GM21576 (cell line): ENCODE measurements around the gene ABCG5.

Source experiments
- ATAC-seq: cut with Tn5 transposase; IDR thresholded peaks from one replicate; pipeline ENCODE4 v1.9.1; 2021; ENCODE audit warnings: mild to moderate bottlenecking, moderate library complexity; ENCODE audit not compliant: unreplicated experiment

The ABCG5 gene

DNA sequence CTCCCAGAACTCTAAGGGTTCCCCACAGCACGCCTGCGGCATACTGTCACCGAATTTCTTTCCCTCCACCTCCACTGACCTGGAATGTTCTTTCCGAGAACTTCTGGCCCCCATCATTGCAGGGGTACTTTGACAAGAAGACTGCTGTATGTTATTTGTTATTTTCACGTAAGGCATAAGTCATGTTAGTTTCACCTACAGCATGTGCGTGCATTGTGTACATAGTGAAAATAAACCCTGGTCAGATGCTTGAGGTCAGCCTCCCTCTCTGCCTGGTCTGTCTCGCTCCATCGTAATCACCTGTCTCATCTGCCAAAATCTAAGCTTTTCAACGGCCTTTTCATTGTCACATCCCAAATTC is 4.2 kb upstream of the ABCG5 start:
- no peak for ATAC-seq

DNA sequence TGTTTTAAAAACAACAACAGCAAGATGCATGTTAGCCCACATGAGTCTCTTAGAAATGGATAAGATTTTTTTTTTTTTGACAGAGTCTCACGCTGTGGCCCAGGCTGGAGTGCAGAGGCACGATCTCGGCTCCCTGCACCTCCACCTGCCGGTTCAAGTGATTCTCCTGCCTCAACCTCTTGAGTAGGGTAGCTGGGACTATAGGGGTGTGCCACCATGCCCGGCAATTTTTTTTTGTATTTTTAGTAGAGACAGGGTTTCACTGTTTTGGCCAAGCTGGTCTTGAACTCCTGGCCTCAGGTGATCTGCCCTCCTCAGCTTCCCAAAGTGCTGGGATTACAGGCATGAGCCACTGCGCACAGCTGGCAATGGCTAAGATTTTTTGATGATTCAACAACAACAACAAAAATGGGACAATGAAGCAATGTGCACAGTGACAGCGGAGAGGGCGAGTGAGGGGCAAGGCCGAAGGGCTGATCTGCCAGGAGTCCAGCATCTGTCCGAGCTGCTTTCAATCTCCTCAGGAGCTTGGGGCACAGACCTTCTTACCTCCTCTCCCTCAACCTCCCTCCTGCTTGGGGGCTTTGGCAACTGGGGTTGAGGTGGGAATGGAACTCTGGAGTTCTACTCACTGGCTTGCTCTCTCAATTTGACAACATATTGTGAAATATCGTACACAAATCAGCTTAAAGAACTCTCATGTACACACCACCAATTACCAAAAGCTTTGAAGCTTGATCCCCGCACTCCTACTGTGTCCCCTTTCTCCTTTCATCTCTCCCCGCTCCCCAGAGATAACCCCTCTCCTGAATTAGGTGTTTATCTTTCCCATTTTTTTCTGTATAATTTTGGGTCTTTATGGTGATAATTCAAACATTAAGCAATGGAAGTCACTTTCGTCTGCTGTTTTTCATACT is 3.6 kb upstream of the ABCG5 start:
- ATAC-seq = no peak

DNA sequence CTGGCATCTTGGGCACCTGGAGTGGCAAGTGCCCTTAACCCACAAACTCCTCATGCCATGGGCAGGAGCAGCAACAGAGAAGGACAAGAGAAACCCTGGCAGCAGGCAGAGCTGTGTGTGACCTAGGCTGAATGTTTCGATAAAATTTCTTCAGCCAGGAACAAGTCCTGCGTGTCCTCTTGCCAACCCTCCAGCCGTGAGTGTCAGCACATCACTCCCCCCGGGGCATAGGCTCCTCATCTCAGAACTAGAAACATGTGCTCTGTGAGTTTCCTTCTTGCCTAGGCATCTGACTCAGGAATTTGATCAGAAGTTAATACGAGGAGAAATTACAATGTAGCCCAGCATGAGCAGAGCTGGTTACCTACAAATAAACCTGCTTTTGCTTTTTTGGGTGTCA is 2.3 kb upstream of the ABCG5 start:
- no peak for ATAC-seq

DNA sequence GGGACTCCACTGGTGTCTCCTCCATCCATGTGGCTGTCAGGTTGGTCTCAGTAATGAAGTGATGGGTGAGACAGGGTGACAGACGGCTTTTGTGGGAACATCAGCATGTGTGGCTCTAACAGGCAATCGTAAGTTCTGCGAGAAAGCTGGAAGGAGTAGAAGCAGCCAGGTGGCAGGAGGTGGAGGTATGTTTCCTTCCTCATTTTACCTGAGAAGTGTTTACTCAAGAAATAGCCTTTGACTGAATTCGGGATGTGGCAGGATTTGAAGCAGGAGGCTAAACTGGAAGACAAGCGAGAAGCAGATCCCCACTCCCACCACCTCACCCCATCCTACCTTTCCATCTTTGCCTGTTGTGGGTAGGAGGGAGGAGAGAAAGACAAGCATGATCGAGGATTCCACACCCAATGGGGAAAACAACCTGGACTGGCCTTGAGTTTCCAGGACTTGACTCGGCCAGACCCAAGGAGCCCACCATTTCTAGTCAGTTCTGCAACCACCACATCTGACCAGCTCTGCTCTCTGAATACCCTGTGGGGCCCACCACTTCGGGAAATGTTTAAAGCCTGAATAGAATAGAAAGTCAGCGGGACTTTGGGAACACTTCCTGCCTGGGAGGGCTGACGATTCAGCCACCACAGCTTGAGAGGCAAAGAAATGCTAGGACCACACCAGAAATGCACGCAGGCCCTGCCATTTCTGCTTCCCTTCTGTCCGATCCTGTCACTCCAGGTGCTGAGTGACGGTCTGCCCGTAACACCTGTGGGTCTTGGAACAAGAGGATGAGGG is 1.3 kb upstream of the ABCG5 start:
- ATAC-seq = no peak

DNA sequence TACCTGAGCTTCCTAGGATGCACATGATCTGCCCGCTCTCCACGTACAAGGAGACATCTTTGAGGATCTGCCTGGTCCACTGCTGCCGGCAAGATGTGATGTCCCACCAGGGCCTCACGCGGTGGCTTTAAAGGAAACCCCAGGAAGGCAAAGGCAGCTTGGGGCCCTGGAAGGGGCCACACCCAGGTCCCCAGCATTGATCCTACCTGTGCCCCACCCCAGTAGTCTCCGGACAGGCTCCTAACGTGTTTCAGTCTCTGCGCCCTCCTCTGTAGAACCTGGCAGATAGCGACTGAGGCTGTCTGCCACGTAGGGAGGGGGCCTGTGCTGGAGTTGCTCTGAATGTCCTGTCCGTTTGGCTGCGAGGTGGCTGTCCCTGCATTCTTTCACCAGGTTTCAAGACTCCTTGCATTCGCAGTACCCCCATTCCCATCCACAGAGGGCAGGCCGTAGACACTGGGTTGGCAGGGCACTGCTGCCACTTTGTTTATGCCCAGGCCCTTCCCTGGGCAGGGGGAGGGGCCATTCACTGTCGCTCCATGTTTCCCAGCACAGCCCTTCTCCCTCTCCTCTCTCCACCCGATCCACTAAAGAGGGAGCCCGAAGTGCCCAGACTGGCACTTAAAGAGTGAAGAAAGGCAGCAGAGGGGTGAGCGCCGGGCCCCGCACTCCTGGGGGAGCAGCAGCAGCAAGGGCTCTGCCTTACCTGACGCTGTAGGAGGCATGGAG is 644 bp downstream of the ABCG5 start:
- no peak for ATAC-seq

DNA sequence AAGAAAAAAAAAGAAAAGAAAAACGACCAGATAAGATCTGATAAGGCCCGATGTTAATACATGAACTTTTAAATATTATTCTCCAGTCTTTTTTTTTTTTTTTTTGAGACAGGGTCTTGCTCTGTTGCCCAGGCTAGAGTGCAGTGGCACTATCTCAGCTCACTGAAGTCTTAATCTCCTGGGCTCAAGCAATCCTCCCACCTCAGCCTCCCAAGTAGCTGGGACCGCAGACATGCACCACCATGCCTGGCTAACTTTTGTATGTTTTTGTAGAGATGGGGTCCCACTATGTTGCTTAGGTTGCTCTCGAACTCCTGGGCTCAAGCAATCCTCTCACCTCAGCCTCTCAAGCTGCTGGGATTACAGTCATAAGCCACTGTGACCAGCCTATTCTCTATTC is 1.6 kb downstream of the ABCG5 start:
- ATAC-seq = no peak

DNA sequence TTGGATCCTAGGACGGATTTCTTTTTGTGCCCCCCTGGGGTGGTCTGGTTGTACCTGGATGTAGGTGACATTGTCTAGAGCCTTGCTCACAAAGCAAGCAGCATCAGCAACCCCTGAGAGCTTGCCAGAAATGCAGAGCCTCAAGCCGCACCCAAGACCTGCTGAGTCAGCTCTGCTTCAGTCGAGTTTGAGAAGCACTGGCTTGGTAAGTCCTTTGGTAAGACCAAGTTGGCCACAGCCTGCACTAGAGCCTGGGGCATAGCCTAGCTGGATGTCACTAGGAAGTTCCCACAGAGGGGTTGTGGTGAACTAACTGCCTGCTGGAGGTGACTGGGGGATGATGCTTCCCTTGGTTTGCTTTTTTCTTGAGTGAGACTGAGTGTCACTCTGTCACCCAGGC is 6.2 kb downstream of the ABCG5 start:
- ATAC-seq = no peak

DNA sequence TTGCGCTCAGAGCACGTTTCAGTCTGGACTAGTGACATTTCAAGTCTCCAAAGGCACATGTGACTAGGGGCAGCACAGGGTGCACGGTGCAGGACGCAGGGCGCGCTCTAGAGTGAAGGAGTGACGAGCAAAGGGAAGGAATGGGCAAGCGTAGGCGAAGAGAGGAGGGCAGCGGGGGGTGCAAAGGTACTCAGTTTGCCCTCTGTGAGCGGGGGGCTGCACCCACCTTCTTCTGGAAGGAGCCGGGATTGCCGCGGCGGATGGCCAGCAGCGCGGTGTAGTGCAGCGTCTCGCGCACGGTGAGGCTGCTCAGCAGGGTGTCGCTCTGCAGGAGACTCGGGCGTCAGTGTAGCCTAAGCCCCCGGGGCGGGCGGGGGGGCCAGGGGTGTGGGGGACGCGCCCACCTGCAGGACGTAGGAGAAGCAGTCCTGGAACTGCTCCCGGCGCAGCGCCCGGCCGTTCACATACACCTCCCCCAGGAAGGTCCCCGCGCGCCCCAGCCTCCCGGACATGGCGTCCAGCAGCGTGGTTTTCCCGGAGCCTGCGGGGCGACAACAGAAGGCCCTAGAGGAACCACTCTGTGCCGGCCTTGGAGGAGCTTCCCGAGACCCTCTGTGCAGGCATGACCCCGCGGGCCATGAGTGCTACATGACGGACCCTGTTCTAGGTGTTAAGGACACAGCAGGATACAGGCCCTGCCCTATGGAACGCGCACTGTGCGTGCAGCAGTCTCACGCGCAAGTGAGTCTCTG is 6.9 kb downstream of the ABCG5 start:
- no peak for ATAC-seq

DNA sequence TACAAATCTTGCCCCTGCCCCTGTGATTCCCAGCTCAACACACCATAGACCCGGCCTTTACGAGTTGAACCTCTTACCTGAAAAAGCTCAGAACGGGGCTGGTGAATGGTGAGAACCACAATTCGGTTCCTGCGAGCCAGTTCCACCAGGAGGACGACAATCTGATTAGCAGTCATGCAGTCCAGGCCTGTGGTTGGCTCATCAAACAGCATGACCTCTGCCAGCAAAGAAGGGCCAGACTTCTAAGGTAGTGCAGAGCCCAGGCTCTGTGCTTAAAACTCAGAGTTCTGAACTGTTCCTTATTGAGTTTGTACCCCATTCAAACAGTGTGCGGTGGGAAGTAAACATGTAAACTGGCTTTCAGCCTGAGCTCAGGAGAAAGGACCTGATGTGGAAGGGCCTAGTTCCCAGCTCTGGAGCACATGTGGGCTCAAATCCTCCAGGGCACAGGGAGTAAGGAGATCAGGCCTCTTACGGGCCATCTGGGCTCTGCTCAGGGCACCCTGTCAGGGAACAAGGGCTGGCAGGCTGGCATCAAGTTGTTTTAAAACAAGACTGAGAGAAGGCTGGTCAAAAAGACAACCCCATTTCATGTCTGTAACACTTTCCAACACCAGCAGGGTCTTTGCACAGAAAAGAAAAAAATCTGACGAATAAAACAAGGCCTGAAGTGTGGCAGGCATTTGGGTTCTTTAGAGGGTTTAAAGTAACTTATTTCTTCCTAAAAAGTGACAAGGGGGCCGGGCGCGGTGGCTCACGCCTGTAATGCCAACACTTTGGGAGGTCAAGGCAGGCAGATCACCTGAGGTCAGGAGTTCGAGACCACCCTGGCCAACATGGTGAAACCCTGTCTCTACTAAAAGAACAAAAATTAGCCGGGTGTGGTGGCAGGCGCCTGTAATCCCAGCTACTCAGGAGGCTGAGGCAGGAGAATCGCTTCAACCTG is 12.1 kb downstream of the ABCG5 start:
- ATAC-seq = no peak

DNA sequence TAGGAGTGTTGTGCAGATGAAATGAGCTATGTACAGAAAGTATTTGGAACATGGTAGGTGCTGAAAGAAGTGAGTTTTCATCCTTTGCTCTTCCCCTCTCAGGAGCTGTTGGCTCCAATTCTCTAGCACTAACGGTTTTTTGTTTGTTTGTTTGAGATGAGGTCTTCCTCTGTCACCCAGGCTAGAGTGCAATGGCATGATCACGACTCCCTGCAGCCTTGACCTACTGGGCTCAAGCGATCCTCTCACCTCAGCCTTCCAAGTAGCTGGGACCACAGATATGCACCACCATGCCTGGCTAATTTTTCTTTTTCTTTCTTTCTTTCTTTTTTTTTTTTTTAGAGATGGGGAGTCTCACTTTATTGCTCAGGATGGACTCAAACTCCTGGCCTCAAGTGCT is 12.8 kb downstream of the ABCG5 start:
- no peak for ATAC-seq

DNA sequence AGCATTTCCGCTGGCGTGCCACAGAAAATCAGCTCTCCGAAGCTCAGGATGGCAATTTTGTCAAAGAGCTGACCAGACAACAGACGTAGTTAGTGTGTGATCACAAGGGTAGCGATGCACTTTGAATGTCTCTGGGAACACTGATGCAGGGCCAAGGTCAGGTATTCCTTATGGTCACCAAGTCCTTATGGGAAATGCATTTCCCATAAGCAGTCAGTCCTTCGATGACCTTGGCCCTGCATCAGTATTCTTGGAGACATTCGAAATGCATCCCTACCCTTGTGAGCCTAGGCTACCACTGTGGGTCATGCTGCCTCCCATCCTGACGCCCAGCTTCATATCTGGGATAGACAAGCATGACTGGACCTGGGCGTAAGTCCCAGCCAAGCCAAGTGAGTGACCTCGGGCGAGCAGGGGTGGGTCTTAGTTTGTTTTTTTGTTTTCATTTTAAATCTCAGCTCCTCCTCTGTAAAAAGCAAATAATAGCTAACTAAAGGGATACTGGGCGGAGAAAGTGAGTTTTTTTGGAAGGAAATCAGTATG is 13.6 kb downstream of the ABCG5 start:
- no peak for ATAC-seq

DNA sequence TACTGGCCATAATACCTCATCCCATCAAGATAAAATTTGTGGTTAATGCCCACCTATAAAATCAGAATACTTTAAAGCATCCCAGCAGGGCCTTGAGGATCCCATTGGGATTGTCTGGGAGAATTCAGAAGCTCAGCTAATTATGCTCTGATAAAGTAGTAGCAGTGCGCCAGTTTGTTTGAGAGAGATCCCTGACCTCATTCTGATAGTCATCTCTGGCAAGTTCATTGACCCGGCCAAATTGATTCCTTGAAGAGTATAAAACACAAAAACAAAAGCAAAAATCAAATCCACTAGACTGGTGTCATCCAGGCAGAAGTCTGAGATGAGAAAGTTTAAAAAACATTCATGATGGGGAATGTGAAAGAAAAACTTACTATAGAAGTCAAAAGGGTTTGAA is 14.1 kb downstream of the ABCG5 start:
- ATAC-seq = no peak

DNA sequence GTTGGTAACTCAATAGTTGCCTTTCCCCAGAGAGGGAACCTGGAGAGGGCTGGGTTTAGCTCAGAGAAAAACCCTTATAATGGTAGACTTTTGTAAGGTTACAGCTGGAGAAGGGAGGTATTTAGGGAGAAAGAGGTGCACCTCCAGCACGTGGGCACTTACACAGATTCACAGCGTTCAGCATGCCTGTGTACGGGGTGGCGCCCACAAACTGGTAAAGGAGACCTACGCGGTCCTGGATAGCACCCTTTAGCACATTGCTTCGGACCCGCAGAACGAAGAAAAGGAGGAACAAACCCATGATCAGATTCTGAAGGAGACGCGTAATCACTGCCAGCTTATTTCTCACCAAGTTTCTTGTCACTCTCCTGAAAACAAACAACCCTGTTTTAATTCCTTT is 14.9 kb downstream of the ABCG5 start:
- ATAC-seq = no peak

DNA sequence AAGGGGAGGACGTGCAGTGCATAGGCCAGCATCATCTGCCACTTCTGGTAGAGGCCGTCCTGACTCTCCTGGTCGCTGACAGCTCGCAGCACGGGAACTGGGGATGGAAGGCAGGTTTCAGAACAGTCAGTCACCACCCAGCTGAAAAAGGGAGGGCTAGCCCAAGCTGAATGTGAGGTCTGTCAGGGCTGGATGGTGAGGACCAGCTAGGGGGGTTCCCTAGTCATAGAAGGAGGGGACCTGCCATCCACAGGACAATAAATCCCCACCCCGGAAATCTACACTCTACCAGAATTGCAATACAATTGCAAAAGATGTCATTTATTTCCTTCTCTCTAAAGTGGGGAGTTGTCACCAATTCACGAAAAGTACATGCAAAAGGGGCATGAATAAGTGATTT is 15.8 kb downstream of the ABCG5 start:
- no peak for ATAC-seq

DNA sequence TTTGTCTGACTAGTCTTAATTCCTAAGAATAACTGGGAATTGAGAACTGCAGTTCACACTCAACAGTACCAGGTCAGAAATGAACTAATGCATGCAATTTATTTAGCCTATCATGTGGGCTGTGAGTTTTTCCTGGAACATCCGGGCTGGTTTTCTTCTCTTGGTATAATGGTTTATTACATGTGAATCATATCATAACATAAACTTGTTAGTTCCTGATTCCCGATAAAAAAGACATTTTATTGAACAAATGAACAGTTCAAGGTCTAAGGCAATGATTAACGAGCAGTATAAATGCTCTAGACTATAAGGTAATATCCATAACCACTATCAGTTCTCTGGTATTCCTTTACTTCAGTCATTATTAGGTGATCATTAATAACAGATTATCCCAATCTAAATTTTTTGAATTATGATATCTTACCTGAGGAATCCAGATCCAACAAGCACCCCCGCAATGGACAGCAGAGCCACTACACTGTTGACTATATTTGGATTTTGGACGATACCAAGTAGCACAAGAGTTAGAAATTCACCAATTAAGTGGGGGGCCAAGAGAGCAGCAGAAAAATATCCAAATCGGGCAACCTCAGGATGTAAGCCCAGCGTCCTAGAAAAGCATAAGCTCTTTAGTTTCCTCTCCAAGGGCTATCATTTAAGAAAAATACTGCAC is 19.0 kb downstream of the ABCG5 start:
- no peak for ATAC-seq

DNA sequence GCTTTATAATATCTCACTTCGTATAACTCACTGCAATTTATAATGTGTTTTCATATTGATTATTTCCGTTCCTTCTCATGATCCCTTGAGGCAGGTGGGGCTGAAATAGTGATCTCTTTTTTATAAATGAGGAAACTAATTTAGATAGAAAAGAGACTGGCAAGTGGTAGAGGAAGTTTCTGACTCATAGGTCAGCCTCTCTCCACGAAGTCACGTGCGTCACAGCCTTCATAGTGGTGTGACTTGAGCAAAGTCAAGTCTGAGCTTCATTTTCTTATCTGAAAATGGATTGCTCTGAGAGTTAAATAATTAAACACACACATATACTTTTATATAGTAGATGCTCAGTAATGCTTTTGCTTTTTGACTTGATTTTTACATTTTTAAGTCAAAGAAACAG is 19.9 kb downstream of the ABCG5 start:
- ATAC-seq = no peak

DNA sequence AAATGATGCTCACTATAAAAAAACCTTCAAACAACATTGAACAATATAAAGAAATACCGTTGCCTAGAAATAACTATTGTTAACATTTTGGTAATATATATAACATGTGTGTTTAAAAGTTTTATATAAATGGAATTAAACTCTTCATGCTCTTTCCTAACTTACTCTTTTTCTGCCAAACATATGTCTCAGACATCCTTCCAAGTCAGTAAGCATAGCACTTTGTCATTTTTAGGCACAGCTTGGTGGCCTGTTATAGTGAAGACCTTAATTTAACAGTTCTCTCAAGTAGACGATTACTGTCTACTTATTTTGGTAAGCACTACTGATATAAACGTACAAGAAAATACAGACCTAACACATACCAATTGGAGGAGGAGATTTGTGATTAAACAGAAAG is 23.9 kb downstream of the ABCG5 start:
- no peak for ATAC-seq

DNA sequence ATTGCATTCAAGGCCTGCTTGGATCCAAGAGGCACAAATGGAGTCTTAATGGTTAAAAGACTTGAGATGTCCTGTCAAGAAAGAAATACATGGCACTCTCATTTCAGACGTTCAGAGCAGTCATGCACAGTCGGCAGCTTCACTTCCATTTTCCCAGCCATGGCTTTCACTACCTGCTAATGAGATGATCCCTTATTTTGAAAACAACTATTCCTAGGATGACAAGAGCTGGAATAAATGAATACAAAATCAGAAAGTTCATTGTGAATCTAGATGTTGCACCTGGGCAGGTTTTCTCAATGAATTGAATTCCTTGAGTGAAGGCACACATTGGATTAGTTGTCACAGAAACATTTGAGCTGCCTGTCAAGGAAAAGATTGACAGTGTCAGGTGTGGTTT is 25.7 kb downstream of the ABCG5 start:
- no peak for ATAC-seq

DNA sequence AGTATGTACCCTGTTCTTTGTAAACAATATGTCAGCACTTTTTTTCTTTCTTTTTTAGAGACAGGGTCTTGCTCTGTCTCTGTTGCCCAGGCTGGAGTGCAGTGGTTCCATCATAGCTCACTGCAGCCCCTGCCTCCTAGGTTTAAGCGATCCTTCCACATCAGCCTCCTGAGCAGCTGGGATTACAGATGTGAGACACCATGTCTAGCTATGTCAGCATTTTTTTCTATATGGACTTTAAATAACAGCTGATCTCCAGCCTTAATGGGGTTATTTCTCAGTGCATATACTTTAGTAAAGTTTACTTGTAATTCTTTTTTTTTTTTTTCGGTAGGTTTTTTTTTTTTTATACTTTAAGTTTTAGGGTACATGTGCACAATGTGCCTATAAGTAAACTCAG is 26.6 kb downstream of the ABCG5 start:
- no peak for ATAC-seq
